ENCODE results near the gene EXOSC10.

DNA sequence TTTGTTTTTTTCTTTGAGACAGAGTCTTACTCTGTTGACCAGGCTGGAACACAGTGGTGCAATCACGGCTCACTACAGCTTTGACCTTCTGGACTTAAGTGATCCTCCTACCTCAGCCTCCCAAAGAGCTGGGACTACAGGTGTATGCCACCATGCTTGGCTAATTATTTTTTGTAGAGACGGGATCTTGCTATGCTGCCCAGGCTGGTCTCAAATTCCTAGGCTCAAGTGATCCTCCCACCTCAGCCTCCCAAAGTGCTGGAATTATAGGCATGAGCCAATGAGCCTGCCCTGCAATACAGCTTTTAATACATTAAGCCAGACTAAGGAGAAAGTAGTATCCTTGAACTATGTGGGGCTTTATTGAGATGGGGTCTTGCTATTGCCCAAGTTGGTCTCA is 16.6 kb upstream of the EXOSC10 start:
- TF ChIP-seq, protein P1, sequence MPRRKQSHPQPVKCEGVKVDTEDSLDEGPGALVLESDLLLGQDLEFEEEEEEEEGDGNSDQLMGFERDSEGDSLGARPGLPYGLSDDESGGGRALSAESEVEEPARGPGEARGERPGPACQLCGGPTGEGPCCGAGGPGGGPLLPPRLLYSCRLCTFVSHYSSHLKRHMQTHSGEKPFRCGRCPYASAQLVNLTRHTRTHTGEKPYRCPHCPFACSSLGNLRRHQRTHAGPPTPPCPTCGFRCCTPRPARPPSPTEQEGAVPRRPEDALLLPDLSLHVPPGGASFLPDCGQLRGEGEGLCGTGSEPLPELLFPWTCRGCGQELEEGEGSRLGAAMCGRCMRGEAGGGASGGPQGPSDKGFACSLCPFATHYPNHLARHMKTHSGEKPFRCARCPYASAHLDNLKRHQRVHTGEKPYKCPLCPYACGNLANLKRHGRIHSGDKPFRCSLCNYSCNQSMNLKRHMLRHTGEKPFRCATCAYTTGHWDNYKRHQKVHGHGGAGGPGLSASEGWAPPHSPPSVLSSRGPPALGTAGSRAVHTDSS (CRISPR knock-in tag; conservative IDR thresholded peaks at IDR 0.05): no peak
- TF ChIP-seq MXD4 (CRISPR knock-in tag; IDR thresholded peaks at IDR 0.05) (no peak), SPEN (CRISPR knock-in tag; IDR thresholded peaks at IDR 0.05; ENCODE audit: low read depth) (no peak), FOXA3 (CRISPR knock-in tag; IDR thresholded peaks at IDR 0.05) (no peak), KLF15 (CRISPR knock-in tag; IDR thresholded peaks at IDR 0.05; ENCODE audit: borderline replicate concordance) (no peak), BRCA1 (CRISPR knock-in tag; IDR thresholded peaks at IDR 0.05) (no peak), ZNF138 (CRISPR knock-in tag; IDR thresholded peaks at IDR 0.05; ENCODE audit: low read depth) (no peak), GATAD1 (CRISPR knock-in tag; IDR thresholded peaks at IDR 0.05) (no peak), CREM (IDR thresholded peaks at IDR 0.05) (no peak), CREM (CRISPR knock-in tag; IDR thresholded peaks at IDR 0.05) (no peak), SOX13 (IDR thresholded peaks at IDR 0.05) (no peak), SOX13 (CRISPR knock-in tag; conservative IDR thresholded peaks at IDR 0.05 in 1 of 2, IDR thresholded peaks at IDR 0.05 in 1 of 2) (no peak), HDAC2 (CRISPR knock-in tag; IDR thresholded peaks at IDR 0.05) (no peak), FOSL1 (CRISPR knock-in tag; IDR thresholded peaks at IDR 0.05; ENCODE audit: borderline replicate concordance) (no peak)
- TF ChIP-seq, protein P2, sequence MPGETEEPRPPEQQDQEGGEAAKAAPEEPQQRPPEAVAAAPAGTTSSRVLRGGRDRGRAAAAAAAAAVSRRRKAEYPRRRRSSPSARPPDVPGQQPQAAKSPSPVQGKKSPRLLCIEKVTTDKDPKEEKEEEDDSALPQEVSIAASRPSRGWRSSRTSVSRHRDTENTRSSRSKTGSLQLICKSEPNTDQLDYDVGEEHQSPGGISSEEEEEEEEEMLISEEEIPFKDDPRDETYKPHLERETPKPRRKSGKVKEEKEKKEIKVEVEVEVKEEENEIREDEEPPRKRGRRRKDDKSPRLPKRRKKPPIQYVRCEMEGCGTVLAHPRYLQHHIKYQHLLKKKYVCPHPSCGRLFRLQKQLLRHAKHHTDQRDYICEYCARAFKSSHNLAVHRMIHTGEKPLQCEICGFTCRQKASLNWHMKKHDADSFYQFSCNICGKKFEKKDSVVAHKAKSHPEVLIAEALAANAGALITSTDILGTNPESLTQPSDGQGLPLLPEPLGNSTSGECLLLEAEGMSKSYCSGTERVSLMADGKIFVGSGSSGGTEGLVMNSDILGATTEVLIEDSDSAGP (CRISPR knock-in tag; IDR thresholded peaks at IDR 0.05; ENCODE audit: borderline replicate concordance): no peak
- TF ChIP-seq, protein P3, sequence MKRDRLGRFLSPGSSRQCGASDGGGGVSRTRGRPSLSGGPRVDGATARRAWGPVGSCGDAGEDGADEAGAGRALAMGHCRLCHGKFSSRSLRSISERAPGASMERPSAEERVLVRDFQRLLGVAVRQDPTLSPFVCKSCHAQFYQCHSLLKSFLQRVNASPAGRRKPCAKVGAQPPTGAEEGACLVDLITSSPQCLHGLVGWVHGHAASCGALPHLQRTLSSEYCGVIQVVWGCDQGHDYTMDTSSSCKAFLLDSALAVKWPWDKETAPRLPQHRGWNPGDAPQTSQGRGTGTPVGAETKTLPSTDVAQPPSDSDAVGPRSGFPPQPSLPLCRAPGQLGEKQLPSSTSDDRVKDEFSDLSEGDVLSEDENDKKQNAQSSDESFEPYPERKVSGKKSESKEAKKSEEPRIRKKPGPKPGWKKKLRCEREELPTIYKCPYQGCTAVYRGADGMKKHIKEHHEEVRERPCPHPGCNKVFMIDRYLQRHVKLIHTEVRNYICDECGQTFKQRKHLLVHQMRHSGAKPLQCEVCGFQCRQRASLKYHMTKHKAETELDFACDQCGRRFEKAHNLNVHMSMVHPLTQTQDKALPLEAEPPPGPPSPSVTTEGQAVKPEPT (CRISPR knock-in tag; IDR thresholded peaks at IDR 0.05; ENCODE audit: low read depth): no peak

Data from HepG2 (cell line).